Measurements from ENCODE around the gene ETF1. TPM values are rescaled to one million over a fixed set of nuclear protein-coding genes. Genes with fewer than 3 reads are reported as not detected.

The ETF1 gene
- total RNA-seq, 4 donors from 2014 or later = 71.2 to 99.9 (median 87.7) TPM

DNA sequence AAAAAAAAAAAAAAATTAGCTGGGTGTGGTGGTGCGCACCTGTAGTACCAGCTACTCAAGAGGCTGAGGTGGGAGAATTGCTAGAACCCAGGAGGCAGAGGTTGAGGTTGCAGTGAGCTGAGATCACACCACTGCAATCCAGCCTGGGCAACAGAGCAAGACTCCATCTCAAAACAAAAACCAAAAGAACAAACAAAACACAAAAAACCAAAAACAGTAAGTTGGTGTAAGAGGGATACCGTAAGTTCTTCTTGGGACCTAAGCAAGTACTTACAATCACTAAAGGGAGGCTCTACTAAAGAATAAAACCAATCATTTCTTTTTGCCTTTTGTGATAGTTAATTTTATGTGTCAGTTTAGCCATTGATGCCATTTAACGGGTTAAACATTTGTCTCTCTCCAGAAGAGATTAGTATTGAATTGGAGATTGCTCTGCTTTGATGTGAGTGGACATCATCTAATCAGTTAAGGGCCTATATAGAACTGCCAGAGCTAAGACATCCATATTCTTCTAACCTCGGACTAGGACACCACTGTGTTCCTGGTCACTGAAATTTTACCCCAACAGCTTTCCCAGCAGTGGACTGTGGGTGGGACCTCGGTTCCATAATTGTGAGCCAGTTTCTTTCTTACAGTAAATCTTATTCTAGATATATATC lies 10.5 kb upstream of the ETF1 start:
- no peak for TF ChIP-seq POLR2A (IDR thresholded peaks at IDR 0.05)
- TF ChIP-seq POLR2AphosphoS5 (IDR thresholded peaks at IDR 0.05) = no peak
- no peak for TF ChIP-seq EP300 (IDR thresholded peaks at IDR 0.05)
- TF ChIP-seq, protein P1, sequence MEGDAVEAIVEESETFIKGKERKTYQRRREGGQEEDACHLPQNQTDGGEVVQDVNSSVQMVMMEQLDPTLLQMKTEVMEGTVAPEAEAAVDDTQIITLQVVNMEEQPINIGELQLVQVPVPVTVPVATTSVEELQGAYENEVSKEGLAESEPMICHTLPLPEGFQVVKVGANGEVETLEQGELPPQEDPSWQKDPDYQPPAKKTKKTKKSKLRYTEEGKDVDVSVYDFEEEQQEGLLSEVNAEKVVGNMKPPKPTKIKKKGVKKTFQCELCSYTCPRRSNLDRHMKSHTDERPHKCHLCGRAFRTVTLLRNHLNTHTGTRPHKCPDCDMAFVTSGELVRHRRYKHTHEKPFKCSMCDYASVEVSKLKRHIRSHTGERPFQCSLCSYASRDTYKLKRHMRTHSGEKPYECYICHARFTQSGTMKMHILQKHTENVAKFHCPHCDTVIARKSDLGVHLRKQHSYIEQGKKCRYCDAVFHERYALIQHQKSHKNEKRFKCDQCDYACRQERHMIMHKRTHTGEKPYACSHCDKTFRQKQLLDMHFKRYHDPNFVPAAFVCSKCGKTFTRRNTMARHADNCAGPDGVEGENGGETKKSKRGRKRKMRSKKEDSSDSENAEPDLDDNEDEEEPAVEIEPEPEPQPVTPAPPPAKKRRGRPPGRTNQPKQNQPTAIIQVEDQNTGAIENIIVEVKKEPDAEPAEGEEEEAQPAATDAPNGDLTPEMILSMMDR (IDR thresholded peaks at IDR 0.05) = no peak
- H3K4me3 ChIP-seq = no peak overlapping the region
- peaks cover 55% of the 10 kb centered on the region for H3K36me3 ChIP-seq
- H3K27ac ChIP-seq = no peak overlapping the region
- 81% methylated on average over 5 of the region's 5 CpGs for WGBS
- H3K27me3 ChIP-seq = no peaks in the 10 kb centered on the region
- no peaks in the 10 kb centered on the region for H3K9me3 ChIP-seq
- H3K4me1 ChIP-seq = peaks cover 3% of the 10 kb centered on the region
- DNase-seq (ENCODE audit: low spot score in 2 of 2) = no peak

DNA sequence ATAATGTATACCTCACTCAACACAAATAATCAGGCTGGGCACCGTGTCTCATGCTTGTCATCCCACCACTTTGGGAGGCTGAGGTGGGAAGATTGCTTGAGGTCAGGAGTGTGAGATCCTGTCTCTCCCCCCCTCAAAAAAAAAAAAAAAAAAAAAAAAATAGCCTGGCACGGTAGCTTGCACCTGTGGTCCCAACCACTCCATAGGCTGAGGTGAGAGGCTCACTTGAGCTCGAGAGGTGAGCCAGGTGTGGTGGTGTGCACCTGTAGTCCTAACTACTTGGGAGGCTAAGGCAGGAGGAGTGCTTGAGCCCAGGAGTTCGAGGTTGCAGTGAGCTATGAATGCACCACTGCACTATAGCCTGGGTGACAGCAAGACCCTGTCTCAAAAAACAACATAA lies 9.6 kb upstream of the ETF1 start:
- no peak for TF ChIP-seq EP300 (IDR thresholded peaks at IDR 0.05)
- TF ChIP-seq POLR2A (IDR thresholded peaks at IDR 0.05) = no peak
- no peak for TF ChIP-seq POLR2AphosphoS5 (IDR thresholded peaks at IDR 0.05)
- TF ChIP-seq, protein P1 (IDR thresholded peaks at IDR 0.05) = no peak
- no peak for DNase-seq (ENCODE audit: low spot score in 2 of 2)
- H3K27me3 ChIP-seq = no peaks in the 10 kb centered on the region
- H3K9me3 ChIP-seq = no peaks in the 10 kb centered on the region
- WGBS = 83% methylated on average over 4 of the region's 4 CpGs
- H3K36me3 ChIP-seq = peaks cover 46% of the 10 kb centered on the region
- no peak overlapping the region for H3K4me3 ChIP-seq
- H3K27ac ChIP-seq = no peak overlapping the region
- H3K4me1 ChIP-seq = peaks cover 10% of the 10 kb centered on the region

- Histone ChIP-seq H3K27me3 (no peaks in the 10 kb centered on the region), H3K9me3 (no peaks in the 10 kb centered on the region), H3K36me3 (peaks cover 13% of the 10 kb centered on the region), H3K27ac (no peak overlapping the region), H3K4me1 (peaks cover 41% of the 10 kb centered on the region), H3K4me3 (no peak overlapping the region)
- no peak for DNase-seq (ENCODE audit: low spot score in 2 of 2)
- no peak for TF ChIP-seq EP300 (IDR thresholded peaks at IDR 0.05)
- TF ChIP-seq, protein P1 (IDR thresholded peaks at IDR 0.05) = no peak
- TF ChIP-seq POLR2AphosphoS5 (IDR thresholded peaks at IDR 0.05) = no peak
- no peak for TF ChIP-seq POLR2A (IDR thresholded peaks at IDR 0.05)
- 94% methylated on average over 5 of the region's 5 CpGs for WGBS
These were observed 6.4 kb upstream of the ETF1 start for GRCh38 chr5:138549414-138549813.

- no peak overlapping the region for H3K4me3 ChIP-seq
- 66% methylated on average over 6 of the region's 6 CpGs for WGBS
- no peak for TF ChIP-seq EP300 (IDR thresholded peaks at IDR 0.05)
- no peak for TF ChIP-seq POLR2A (IDR thresholded peaks at IDR 0.05)
- TF ChIP-seq, protein P1 (IDR thresholded peaks at IDR 0.05) = no peak
- TF ChIP-seq POLR2AphosphoS5 (IDR thresholded peaks at IDR 0.05) = no peak
- peaks cover 55% of the 10 kb centered on the region for H3K4me1 ChIP-seq
- no peaks in the 10 kb centered on the region for H3K9me3 ChIP-seq
- no peak overlapping the region for H3K27ac ChIP-seq
- H3K36me3 ChIP-seq = no peaks in the 10 kb centered on the region
- no peaks in the 10 kb centered on the region for H3K27me3 ChIP-seq
- DNase-seq (ENCODE audit: low spot score in 2 of 2) = no peak
These were observed 3.0 kb upstream of the ETF1 start for GRCh38 chr5:138545919-138546562.
